K562 (cell line): Measurements from ENCODE around the gene DEDD. TPM values are rescaled to one million over a fixed set of nuclear protein-coding genes. Genes with fewer than 3 reads are reported as not detected.

ENCODE experiments used
- ADNP ChIP-seq: fragments of 200-800 bp; sonication (Bioruptor generic); IDR thresholded peaks from 2 replicates; pipeline ENCODE4 v1.6.1; 2016; ENCODE audit warnings: missing genetic modification characterization, missing compliant biosample characterization
- C11orf30 ChIP-seq: fragments of 450-650 bp; IDR thresholded peaks from 2 replicates; pipeline ENCODE4 v1.6.1; 2016; ENCODE audit warnings: low read depth, mild to moderate bottlenecking
- CEBPB ChIP-seq: fragments of 450-650 bp; IDR thresholded peaks from 2 replicates; pipeline ENCODE4 v1.6.1; 2016; ENCODE audit warnings: missing genetic modification characterization, missing compliant biosample characterization
- CREM ChIP-seq: IDR thresholded peaks from 2 replicates; pipeline ENCODE4 v1.6.1; 2014; ENCODE audit warnings: antibody characterized with exemption, low read depth
- LARP7 ChIP-seq: fragments of 450-650 bp; IDR thresholded peaks from 2 replicates; pipeline ENCODE4 v1.6.1; 2016
- LCOR ChIP-seq: sonication (generic); formaldehyde crosslinking; IDR thresholded peaks from 2 replicates; pipeline ENCODE4 v1.8.0; 2022; ENCODE audit warnings: mild to moderate bottlenecking, missing genetic modification reagents
- PCBP2 ChIP-seq: fragments of 200-400 bp; formaldehyde crosslinking; IDR thresholded peaks from 2 replicates; pipeline ENCODE4 v1.6.1; 2018; ENCODE audit warnings: low read length, low read depth, mild to moderate bottlenecking, moderate library complexity; ENCODE audit not compliant: poor library complexity, severe bottlenecking
- PHTF2 ChIP-seq: fragments of 250-450 bp; sonication (Bioruptor Pico); IDR thresholded peaks from 2 replicates; pipeline ENCODE4 v1.5.0; 2021; ENCODE audit warnings: mild to moderate bottlenecking
- RHOXF2B ChIP-seq: fragments of 250-450 bp; sonication (Bioruptor Pico); conservative IDR thresholded peaks from 2 replicates; pipeline ENCODE4 v1.5.1; 2021
- SIRT6 ChIP-seq: IDR thresholded peaks from one replicate; pipeline ENCODE4 v1.6.1; 2012; ENCODE audit warnings: low read depth, mild to moderate bottlenecking, control low read depth, inconsistent platforms, low read length, moderate library complexity
- SMARCA4 ChIP-seq: fragments of 450-650 bp; IDR thresholded peaks from 2 replicates; pipeline ENCODE4 v1.6.1; 2016
- SREBF2 ChIP-seq: sonication (generic); formaldehyde crosslinking; IDR thresholded peaks from 2 replicates; pipeline ENCODE4 v1.4.0; 2020; ENCODE audit warnings: mild to moderate bottlenecking, missing genetic modification reagents
- SRSF7 ChIP-seq: fragments of 200-400 bp; formaldehyde crosslinking; optimal IDR thresholded peaks from 2 replicates; pipeline ENCODE3; 2017; ENCODE audit warnings: mild to moderate bottlenecking, low read depth, low read length
- TAF15 ChIP-seq: fragments of 200-400 bp; formaldehyde crosslinking; IDR thresholded peaks from 2 replicates; pipeline ENCODE4 v1.6.1; 2017; ENCODE audit warnings: mild to moderate bottlenecking, low read depth, low read length, moderate library complexity
- TBP ChIP-seq: optimal IDR thresholded peaks from 2 replicates; pipeline ENCODE3; 2011; ENCODE audit warnings: low read depth, low read length, improper control_type of control experiment
- TGIF2 ChIP-seq: sonication (generic); formaldehyde crosslinking; IDR thresholded peaks from 2 replicates; pipeline ENCODE4 v1.8.1; 2022; ENCODE audit warnings: mild to moderate bottlenecking, missing genetic modification reagents, moderate library complexity
- XRCC5 ChIP-seq: fragments of 200-400 bp; formaldehyde crosslinking; IDR thresholded peaks from 2 replicates; pipeline ENCODE4 v1.6.1; 2017; ENCODE audit warnings: low read depth, mild to moderate bottlenecking, low read length
- ZBTB8A ChIP-seq: fragments of 450-650 bp; IDR thresholded peaks from 2 replicates; pipeline ENCODE4 v1.6.1; 2018; ENCODE audit warnings: mild to moderate bottlenecking, moderate library complexity; ENCODE audit not compliant: partially characterized antibody
- ZNF121 ChIP-seq: sonication (generic); formaldehyde crosslinking; conservative IDR thresholded peaks from 2 replicates; pipeline ENCODE4 v1.8.0; 2022; ENCODE audit warnings: missing genetic modification reagents
- ZNF507 ChIP-seq: conservative IDR thresholded peaks from 2 replicates; pipeline ENCODE4 v1.6.1; 2017; ENCODE audit warnings: missing genetic modification characterization, missing compliant biosample characterization
- polyA plus RNA-seq, 8 experiments: library from polyadenylated mRNA; depleted of rRNA in 4 of 8; stranded (reverse) in 5 of 8; unstranded in 3 of 8; fragments of >200 nt; fragmentation: Nextera tagmentation in 2 of 8; fragmentation: Illumina TruSeq in 1 of 8; extraction: Ambion mirVana in 2 of 8; extraction: Trizol in 1 of 8; gene quantifications; 2 replicates each; pipeline versions ENCODE4 v1.2.1 to v1.2.3, GENCODE V29; 2011 to 2014; ENCODE audit warnings: inconsistent platforms in 1 of 8, missing spikeins in 1 of 8
- total RNA-seq, 7 experiments: library from RNA; depleted of rRNA in 6 of 7; stranded (reverse); fragments of >200 nt in 6 of 7; fragmentation: Illumina TruSeq in 2 of 7; extraction: Trizol in 2 of 7; gene quantifications; 2 replicates each; pipeline versions ENCODE4 v1.2.1 to v1.2.3, GENCODE V29; 2011 to 2021; ENCODE audit warnings: low replicate concordance in 1 of 7
- TF ChIP-seq, protein P1 (sequence below): fragments of 250-450 bp; sonication (Bioruptor Pico); IDR thresholded peaks from 2 replicates; pipeline ENCODE4 v1.4.0; 2020; ENCODE audit warnings: mild to moderate bottlenecking, moderate library complexity, borderline replicate concordance
- TF ChIP-seq, protein P2 (sequence below): sonication (generic); IDR thresholded peaks from 2 replicates; pipeline ENCODE4 v1.6.1; 2016
- TF ChIP-seq, protein P3 (sequence below): fragments of 250-450 bp; sonication (Bioruptor Pico); IDR thresholded peaks from 2 replicates; pipeline ENCODE4 v1.4.0; 2020; ENCODE audit warnings: mild to moderate bottlenecking, moderate library complexity
- TF ChIP-seq, protein P4 (sequence below): conservative IDR thresholded peaks from 2 replicates; pipeline ENCODE4 v1.6.1; 2011; ENCODE audit warnings: low read depth, mild to moderate bottlenecking, low read length; ENCODE audit not compliant: control insufficient read depth

Gene DEDD
- total and polyA plus RNA-seq, 9 of the 15 experiments (the other 6 are each of a cell fraction or from before 2014, with no cell fraction given) = 11.6 to 41.0 (median 16.8) TPM

DNA sequence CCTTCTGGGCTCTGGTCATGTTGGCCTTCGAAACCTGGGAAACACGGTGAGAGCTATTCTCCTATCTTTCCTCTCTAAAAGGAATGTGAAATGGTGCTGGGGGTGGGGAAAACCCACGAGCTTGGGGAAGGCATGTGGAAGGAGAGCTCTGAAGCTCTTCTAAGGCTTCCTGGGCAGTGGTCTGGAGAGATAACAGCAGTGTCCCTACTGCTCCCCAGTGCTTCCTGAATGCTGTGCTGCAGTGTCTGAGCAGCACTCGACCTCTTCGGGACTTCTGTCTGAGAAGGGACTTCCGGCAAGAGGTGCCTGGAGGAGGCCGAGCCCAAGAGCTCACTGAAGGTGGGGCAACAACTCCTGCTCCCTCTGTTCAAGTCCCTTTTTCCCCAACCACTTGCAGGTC, 29.6 kb upstream of the DEDD start (continued):
- TF ChIP-seq, protein P1, sequence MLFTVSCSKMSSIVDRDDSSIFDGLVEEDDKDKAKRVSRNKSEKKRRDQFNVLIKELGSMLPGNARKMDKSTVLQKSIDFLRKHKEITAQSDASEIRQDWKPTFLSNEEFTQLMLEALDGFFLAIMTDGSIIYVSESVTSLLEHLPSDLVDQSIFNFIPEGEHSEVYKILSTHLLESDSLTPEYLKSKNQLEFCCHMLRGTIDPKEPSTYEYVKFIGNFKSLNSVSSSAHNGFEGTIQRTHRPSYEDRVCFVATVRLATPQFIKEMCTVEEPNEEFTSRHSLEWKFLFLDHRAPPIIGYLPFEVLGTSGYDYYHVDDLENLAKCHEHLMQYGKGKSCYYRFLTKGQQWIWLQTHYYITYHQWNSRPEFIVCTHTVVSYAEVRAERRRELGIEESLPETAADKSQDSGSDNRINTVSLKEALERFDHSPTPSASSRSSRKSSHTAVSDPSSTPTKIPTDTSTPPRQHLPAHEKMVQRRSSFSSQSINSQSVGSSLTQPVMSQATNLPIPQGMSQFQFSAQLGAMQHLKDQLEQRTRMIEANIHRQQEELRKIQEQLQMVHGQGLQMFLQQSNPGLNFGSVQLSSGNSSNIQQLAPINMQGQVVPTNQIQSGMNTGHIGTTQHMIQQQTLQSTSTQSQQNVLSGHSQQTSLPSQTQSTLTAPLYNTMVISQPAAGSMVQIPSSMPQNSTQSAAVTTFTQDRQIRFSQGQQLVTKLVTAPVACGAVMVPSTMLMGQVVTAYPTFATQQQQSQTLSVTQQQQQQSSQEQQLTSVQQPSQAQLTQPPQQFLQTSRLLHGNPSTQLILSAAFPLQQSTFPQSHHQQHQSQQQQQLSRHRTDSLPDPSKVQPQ (CRISPR knock-in tag) = no peak
- no peak for TF ChIP-seq XRCC5
- no peak for TF ChIP-seq C11orf30
- no peak for TF ChIP-seq SIRT6
- TF ChIP-seq ADNP (tag) = no peak
- no peak for TF ChIP-seq RHOXF2B (CRISPR knock-in tag)
- TF ChIP-seq TAF15 = no peak
- peak; percentile 38 for TF ChIP-seq TBP
- no peak for TF ChIP-seq PCBP2
- TF ChIP-seq, protein P2, sequence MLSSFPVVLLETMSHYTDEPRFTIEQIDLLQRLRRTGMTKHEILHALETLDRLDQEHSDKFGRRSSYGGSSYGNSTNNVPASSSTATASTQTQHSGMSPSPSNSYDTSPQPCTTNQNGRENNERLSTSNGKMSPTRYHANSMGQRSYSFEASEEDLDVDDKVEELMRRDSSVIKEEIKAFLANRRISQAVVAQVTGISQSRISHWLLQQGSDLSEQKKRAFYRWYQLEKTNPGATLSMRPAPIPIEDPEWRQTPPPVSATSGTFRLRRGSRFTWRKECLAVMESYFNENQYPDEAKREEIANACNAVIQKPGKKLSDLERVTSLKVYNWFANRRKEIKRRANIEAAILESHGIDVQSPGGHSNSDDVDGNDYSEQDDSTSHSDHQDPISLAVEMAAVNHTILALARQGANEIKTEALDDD = no peak
- TF ChIP-seq TGIF2 (CRISPR knock-in tag) = no peak
- no peak for TF ChIP-seq CREM
- TF ChIP-seq LARP7 = no peak
- TF ChIP-seq SREBF2 (CRISPR knock-in tag) = no peak
- no peak for TF ChIP-seq ZNF507 (tag)
- TF ChIP-seq SMARCA4 = peak; percentile 51; the same call in 1 of the 2 replicates
- no peak for TF ChIP-seq ZBTB8A
- no peak for TF ChIP-seq LCOR
- no peak for TF ChIP-seq ZNF121 (CRISPR knock-in tag)
- TF ChIP-seq PHTF2 (CRISPR knock-in tag) = no peak
- TF ChIP-seq, protein P3, sequence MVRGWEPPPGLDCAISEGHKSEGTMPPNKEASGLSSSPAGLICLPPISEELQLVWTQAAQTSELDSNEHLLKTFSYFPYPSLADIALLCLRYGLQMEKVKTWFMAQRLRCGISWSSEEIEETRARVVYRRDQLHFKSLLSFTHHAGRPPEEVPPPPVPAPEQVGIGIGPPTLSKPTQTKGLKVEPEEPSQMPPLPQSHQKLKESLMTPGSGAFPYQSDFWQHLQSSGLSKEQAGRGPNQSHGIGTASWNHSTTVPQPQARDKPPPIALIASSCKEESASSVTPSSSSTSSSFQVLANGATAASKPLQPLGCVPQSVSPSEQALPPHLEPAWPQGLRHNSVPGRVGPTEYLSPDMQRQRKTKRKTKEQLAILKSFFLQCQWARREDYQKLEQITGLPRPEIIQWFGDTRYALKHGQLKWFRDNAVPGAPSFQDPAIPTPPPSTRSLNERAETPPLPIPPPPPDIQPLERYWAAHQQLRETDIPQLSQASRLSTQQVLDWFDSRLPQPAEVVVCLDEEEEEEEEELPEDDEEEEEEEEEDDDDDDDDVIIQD = no peak
- TF ChIP-seq CEBPB = no peak
- TF ChIP-seq SRSF7 = no peak
- TF ChIP-seq, protein P4, sequence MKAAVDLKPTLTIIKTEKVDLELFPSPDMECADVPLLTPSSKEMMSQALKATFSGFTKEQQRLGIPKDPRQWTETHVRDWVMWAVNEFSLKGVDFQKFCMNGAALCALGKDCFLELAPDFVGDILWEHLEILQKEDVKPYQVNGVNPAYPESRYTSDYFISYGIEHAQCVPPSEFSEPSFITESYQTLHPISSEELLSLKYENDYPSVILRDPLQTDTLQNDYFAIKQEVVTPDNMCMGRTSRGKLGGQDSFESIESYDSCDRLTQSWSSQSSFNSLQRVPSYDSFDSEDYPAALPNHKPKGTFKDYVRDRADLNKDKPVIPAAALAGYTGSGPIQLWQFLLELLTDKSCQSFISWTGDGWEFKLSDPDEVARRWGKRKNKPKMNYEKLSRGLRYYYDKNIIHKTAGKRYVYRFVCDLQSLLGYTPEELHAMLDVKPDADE = no peak
